GM21717 (cell line): ENCODE results near the gene OGFOD2.

Experiments
- ATAC-seq: cut with Tn5 transposase; IDR thresholded peaks from one replicate; pipeline ENCODE4 v1.9.1; 2021; ENCODE audit warnings: mild to moderate bottlenecking, moderate library complexity; ENCODE audit not compliant: unreplicated experiment

The OGFOD2 gene

GRCh38 chr12:122988036-122988435, 13.0 kb downstream of the OGFOD2 start:
- no peak for ATAC-seq

- ATAC-seq, result no peak
These were observed 13.7 kb downstream of the OGFOD2 start for GRCh38 chr12:122988612-122989212.

GRCh38 chr12:122989225-122989839, 14.3 kb downstream of the OGFOD2 start:
- no peak for ATAC-seq

- ATAC-seq, result no peak
These were observed 14.9 kb downstream of the OGFOD2 start for GRCh38 chr12:122989874-122990419.

GRCh38 chr12:122990561-122990960, 15.5 kb downstream of the OGFOD2 start:
- ATAC-seq, result no peak

- ATAC-seq, result no peak
These were observed 16.0 kb downstream of the OGFOD2 start for GRCh38 chr12:122990961-122991622.

- ATAC-seq, result no peak
These were observed 16.7 kb downstream of the OGFOD2 start for GRCh38 chr12:122991623-122992275.

GRCh38 chr12:122992386-122992785, 17.3 kb downstream of the OGFOD2 start:
- no peak for ATAC-seq

- no peak for ATAC-seq
These were observed 19.2 kb downstream of the OGFOD2 start for GRCh38 chr12:122994140-122994675.

- ATAC-seq, result no peak
These were observed 19.9 kb downstream of the OGFOD2 start for GRCh38 chr12:122994781-122995502.

GRCh38 chr12:122995503-122996187, 20.6 kb downstream of the OGFOD2 start:
- ATAC-seq, result no peak

- no peak for ATAC-seq
These were observed 21.2 kb downstream of the OGFOD2 start for GRCh38 chr12:122996188-122996601.

GRCh38 chr12:122996621-122997342, 21.7 kb downstream of the OGFOD2 start:
- ATAC-seq, result no peak

- no peak for ATAC-seq
These were observed 22.6 kb downstream of the OGFOD2 start for GRCh38 chr12:122997343-122998250.

- ATAC-seq, result no peak
These were observed 23.3 kb downstream of the OGFOD2 start for GRCh38 chr12:122998316-122998715.

GRCh38 chr12:122999196-122999946, 24.3 kb downstream of the OGFOD2 start:
- no peak for ATAC-seq

GRCh38 chr12:122999986-123000420, 25.0 kb downstream of the OGFOD2 start:
- ATAC-seq, result no peak

- ATAC-seq, result no peak
These were observed 25.5 kb downstream of the OGFOD2 start for GRCh38 chr12:123000578-123000977.
